ENCODE measurements around the gene CACNA2D4.
A peak's percentile ranks its signal among the peaks of the same experiment; 100 is the strongest.
"Not testable (repeated sequence)": the region's sequence is repeated elsewhere in the genome, so short reads cannot be mapped to it uniquely, and the experiment has no call there.

CACNA2D4 gene, protein sequence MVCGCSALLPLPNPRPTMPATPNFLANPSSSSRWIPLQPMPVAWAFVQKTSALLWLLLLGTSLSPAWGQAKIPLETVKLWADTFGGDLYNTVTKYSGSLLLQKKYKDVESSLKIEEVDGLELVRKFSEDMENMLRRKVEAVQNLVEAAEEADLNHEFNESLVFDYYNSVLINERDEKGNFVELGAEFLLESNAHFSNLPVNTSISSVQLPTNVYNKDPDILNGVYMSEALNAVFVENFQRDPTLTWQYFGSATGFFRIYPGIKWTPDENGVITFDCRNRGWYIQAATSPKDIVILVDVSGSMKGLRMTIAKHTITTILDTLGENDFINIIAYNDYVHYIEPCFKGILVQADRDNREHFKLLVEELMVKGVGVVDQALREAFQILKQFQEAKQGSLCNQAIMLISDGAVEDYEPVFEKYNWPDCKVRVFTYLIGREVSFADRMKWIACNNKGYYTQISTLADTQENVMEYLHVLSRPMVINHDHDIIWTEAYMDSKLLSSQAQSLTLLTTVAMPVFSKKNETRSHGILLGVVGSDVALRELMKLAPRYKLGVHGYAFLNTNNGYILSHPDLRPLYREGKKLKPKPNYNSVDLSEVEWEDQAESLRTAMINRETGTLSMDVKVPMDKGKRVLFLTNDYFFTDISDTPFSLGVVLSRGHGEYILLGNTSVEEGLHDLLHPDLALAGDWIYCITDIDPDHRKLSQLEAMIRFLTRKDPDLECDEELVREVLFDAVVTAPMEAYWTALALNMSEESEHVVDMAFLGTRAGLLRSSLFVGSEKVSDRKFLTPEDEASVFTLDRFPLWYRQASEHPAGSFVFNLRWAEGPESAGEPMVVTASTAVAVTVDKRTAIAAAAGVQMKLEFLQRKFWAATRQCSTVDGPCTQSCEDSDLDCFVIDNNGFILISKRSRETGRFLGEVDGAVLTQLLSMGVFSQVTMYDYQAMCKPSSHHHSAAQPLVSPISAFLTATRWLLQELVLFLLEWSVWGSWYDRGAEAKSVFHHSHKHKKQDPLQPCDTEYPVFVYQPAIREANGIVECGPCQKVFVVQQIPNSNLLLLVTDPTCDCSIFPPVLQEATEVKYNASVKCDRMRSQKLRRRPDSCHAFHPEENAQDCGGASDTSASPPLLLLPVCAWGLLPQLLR
- total RNA-seq: 5.6 to 31.8 (median 18.2) reads per million in 17 experiments

DNA sequence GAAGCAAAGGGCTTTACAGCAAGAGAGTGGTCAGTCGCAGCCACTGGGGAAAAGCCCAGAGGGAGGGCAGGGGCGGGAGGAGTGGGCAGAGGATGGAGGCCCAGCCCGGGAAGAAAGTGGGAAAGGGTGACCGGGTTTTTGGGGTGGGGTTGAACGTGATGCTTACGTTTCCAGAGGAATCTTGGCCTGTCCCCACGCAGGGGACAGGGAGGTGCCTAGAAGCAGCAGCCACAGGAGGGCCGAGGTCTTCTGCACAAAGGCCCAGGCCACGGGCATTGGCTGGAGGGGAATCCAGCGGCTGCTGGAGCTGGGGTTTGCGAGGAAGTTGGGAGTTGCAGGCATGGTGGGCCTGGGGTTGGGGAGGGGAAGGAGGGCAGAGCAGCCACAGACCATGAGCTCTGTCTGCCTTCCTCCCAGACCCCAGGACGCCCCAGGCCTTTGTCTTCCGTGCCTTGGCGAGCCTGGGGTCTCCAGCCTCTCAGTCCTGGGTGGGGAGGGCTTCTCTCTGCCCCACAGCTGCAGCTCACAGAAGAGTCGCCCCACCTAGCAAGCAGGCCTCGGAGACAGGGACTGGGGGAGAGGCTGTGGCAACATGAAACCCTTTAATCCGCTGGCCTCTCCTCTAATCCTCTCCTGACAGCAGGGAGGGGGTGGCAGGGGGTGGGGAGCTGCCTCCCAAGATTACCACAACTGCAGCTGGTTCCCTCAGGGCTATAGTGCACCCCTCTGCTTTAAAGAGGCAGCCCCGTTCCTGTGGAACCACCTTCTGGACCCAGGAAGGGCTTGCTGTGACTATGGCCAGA is at the start of gene CACNA2D4:
Gene CACNA2D4 (minus strand): TSS at position 572 of the 803 bp plus-strand sequence. CDS start 179 bp downstream, at position 393.
- peak; percentile 26 to 64 (median 46) for DNase-seq

- DNase-seq: no peak
Measured at GRCh38 chr12:1966561-1967226, 48.2 kb upstream of the CACNA2D4 start.

- DNase-seq: no peak
Measured at GRCh38 chr12:1965916-1966315, 47.5 kb upstream of the CACNA2D4 start.

- no peak for DNase-seq
Measured at GRCh38 chr12:1962051-1963020, 43.9 kb upstream of the CACNA2D4 start.

- no peak for DNase-seq
Measured at GRCh38 chr12:1956716-1957115, 38.3 kb upstream of the CACNA2D4 start.

DNA sequence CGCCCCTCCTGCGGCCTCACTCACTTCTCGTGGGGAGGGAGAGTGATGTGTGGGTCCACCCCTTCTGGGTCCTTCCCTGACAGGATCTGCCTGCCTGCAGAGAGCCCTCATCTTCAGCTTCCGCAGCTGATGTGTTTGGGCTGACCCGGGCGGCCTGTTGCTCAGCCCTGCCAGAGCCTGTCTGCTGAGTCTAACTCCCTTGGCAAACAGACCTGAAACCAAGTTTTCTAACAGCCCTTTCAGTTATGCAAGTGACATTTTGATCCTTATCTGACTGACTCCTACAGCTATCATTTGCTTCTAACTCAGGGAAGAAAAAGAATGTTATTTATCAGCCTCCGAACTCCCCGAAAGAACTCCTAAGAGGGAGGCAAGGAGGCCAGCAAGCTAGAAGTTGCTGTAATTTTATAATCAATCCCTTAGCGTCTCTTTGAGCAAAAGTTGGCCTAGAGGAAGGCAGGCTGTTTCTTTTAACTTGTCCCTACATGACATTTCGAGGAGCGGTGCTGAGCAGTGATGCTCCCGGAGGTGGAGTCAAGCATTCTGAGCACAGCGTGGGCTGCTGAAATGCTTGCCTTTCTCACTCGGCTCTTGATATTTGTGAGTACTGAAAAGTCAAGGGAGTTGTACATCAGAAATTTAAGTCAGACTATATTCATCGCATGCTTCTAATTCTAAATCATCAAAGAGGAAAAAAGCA is 31.5 kb upstream of the CACNA2D4 start:
- no peak for DNase-seq

DNA sequence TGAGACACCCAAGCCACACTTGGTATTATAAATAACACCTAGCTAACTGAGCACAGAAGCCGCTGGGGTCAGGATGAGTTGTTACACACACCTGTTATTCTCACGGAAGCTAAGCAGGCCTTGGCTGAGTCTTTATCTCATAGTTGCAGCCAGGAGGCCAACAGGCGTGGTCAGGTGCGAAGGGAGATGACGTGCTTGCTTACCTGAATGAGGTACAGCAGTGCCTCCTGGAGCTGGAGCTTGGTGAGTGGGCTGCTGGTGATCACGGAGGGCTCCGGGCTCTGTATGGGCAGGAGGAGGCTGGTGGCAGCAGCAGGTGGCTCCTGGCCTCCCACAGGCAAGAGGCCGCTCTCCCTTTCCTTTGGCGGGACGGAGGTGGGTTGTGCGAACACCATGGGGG is 30.4 kb upstream of the CACNA2D4 start:
- DNase-seq: no peak

GRCh38 chr12:1947081-1947480 is 28.6 kb upstream of the CACNA2D4 start:
- DNase-seq: no peak

- no peak for DNase-seq
Measured at GRCh38 chr12:1946296-1946695, 27.8 kb upstream of the CACNA2D4 start.

- DNase-seq: not testable (repeated sequence)
Measured at GRCh38 chr12:1945502-1945901, 27.1 kb upstream of the CACNA2D4 start.

GRCh38 chr12:1939801-1940607 is 21.6 kb upstream of the CACNA2D4 start:
- peak; percentile 87 to 95 (median 94) for DNase-seq

- no peak for DNase-seq
Measured at GRCh38 chr12:1939331-1939730, 20.9 kb upstream of the CACNA2D4 start.

DNA sequence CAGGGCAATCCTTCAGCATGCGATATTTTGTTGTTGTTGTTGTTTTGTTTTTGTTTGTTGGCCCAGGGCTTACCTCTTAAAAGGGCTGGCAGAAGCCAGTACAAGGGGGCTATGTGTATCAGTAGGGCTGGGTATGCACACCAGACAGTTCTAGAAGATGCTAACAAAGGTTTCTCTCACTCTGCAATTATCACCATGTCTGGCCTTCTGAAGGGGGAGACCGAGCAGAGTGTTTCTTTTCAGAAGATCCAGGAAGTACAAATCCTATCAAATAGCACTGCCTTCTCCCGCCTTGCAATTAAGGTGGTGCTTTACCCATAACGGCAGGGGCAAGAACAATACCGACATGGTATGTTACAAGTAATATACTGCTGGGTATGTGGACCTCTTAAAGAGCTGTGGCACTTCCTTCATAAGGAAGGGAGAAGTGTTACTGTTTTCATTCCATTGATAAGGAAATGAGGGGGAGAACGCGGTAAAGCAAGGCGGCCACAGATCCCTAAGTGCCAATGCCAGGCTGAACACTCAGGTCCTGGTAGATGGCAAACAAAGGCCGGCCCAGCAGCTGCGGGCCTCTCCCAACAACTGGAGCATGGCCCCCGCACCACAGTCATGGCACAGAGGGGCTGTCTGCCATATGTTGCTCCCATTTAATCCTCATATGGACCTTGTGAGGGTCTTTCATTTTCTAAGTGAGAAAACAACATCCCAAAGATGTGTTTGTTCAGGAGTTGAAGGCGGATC is 19.2 kb upstream of the CACNA2D4 start:
- no peak for DNase-seq

DNA sequence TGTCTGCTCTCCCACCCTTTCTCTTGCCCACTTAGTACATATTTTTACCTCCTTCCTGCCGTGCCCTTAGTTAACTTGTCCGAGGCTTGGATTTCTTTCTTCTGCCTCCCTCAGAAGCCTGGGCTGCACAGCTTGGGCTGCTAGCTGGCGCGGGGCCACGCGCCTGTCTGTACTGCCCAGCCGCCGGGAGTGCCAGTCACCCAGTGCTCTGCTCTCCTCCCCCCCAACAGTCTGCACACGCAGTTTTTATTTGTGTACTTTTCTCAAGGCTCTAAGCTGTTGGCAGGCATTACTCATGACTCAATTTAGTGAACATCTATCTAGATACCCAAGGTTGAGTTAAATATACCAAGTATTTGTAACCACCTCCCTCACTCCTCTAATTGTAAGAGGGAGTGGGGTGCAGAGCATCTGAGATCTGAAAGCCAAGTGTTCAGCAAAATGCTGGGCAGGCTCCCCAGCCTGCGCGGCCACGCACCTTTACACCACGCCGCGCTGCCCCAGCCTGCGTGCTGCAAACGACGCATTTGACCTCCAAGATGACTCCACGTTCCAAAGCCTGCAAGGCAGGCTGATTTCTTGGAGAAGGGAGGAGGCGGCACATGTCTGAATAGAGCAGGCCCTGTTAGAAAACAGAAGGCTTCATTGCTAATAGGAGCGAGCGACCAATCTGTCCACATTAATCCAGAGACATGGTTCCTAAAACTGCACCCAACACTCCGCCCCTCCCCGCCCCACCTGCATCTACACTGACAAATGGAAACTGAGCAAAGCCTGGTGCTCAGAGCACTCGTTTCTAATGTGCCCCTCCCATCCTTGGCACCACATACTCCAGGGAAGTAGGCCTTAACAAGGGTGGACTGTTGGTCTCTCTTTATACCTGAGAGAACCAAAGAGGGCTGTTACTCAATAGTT is 18.2 kb upstream of the CACNA2D4 start:
- no peak for DNase-seq

- no peak for DNase-seq
Measured at GRCh38 chr12:1935700-1936378, 17.4 kb upstream of the CACNA2D4 start.

GRCh38 chr12:1935242-1935641 is 16.8 kb upstream of the CACNA2D4 start:
- no peak for DNase-seq
